Activated naive CD4-positive, alpha-beta T cell treated with anti-CD3 and anti-CD28 coated beads, Interleukin-2, amount 10 ng/mL, durations not matched to agents 7 days and 5 days (primary cell): ENCODE data around the gene LAIR2.
A peak's percentile ranks its signal among the peaks of the same experiment; 100 is the strongest.

Source experiments
- CTCF ChIA-PET: fragments of 350-600 bp; sonication (Branson Sonifier 250); formaldehyde crosslinking; loops from one replicate; lab custom pipeline; 2021; ENCODE audit warnings: antibody characterized with exemption; lab: Charles Lee
- DNase-seq: peaks from one replicate; pipeline ENCODE4 v3.0.0-alpha.2; 2020
- H3K27ac Mint-ChIP-seq: one replicate; pipeline ENCODE4 v1.8.0; 2021; ENCODE audit warnings: mild to moderate bottlenecking, moderate library complexity, mixed read lengths
- H3K27me3 Mint-ChIP-seq: one replicate; pipeline ENCODE4 v1.8.0; 2021; ENCODE audit warnings: mild to moderate bottlenecking, mixed read lengths
- H3K36me3 Mint-ChIP-seq: one replicate; pipeline ENCODE4 v1.8.0; 2021; ENCODE audit warnings: mixed read lengths
- H3K4me1 Mint-ChIP-seq: one replicate; pipeline ENCODE4 v1.8.0; 2021; ENCODE audit warnings: mixed read lengths
- H3K4me3 Mint-ChIP-seq: one replicate; pipeline ENCODE4 v1.8.0; 2021; ENCODE audit warnings: mild to moderate bottlenecking, moderate library complexity, mixed read lengths
- H3K9me3 Mint-ChIP-seq: one replicate; pipeline ENCODE4 v1.8.0; 2021; ENCODE audit warnings: mixed read lengths

The LAIR2 gene, protein sequence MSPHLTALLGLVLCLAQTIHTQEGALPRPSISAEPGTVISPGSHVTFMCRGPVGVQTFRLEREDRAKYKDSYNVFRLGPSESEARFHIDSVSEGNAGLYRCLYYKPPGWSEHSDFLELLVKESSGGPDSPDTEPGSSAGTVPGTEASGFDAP

DNA sequence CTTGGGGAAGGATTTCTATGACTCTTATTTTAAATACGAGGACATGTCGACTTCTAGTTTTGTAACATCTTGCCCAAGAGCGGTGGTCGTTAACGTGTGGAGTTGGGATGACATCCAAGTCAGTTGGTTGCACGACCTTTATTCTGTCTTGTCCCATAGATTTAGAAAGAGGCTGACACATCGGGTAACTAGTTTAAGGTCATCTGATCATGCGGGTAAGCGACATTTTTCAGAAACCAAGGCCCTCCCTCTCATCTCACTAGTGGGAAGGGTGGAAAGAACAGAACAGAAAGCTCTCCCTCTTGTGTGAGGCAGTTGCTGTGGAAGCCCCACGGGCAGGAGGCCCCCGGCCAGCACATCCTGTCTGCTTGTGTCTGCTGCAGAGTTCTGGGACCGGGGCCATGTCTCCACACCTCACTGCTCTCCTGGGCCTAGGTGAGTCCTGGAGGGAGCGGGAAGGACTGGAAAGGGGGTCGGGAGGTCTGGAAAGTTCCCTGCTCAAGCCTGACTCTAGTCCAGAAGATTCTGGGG lies at the start of gene LAIR2:
TSS of gene LAIR2 (plus strand) at position 314 of the 531 bp plus-strand sequence. CDS start at position 402, 88 bp downstream.
- Mint-ChIP-seq H3K36me3 (no peaks in the 10 kb centered on the region), H3K4me1 (peaks cover 50% of the 10 kb centered on the region), H3K27me3 (peaks cover 46% of the 10 kb centered on the region), H3K4me3 (peak within 1 kb of the TSS; percentile 66), H3K9me3 (no peaks in the 10 kb centered on the region), H3K27ac (no peak within 1 kb of the TSS)
- DNase-seq = peak; percentile 52
- CTCF ChIA-PET = no interaction called here

DNA sequence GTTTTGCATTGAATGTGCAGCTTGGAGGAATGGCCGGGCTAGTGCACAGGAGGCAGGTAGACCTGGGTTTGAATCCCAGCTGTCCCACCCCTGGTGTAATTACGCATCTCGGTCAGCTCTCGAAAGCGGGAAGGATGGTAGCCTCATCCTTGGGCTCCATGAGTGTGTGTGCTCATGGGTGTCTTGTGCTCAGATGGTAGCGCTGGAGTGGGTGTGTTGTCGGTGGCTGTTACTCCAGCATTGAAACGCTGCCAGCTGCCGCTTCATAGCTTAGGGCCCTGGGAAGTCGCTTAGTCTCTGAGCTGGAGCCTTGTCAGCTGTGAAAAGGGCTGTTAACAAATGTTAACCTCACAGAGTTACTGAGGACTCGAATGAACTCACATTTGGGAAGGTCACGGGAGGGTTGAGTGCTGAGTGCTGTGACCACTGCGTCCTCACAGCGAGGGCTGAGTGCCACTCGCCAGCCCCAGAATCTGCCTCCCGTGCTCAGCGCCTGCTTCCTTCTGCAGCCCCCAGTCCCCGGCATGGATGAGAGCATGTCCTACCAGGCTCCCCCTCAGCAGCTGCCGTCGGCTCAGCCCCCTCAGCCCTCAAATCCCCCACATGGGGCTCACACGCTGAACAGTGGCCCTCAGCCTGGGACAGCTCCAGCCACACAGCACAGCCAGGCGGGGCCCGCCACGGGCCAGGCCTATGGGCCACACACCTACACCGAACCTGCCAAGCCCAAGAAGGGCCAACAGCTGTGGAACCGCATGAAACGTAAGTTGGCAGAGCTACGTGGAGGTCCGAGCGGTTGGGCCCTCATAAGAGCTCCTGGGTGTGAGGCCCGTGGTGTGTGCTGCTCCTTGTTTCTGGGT lies 48.5 kb upstream of the LAIR2 start:
- peaks cover 70% of the 10 kb centered on the region for H3K36me3 Mint-ChIP-seq
- no peak for DNase-seq
- peaks cover 27% of the 10 kb centered on the region for H3K4me1 Mint-ChIP-seq
- CTCF ChIA-PET = interaction anchor here (2.2 kb wide), 1 partner anchor 9 kb away, joined by 6 read pairs; the partner anchor contains the start of gene LENG9
- no peak overlapping the region for H3K27ac Mint-ChIP-seq
- no peaks in the 10 kb centered on the region for H3K27me3 Mint-ChIP-seq
- no peak overlapping the region for H3K4me3 Mint-ChIP-seq
- no peaks in the 10 kb centered on the region for H3K9me3 Mint-ChIP-seq

DNA sequence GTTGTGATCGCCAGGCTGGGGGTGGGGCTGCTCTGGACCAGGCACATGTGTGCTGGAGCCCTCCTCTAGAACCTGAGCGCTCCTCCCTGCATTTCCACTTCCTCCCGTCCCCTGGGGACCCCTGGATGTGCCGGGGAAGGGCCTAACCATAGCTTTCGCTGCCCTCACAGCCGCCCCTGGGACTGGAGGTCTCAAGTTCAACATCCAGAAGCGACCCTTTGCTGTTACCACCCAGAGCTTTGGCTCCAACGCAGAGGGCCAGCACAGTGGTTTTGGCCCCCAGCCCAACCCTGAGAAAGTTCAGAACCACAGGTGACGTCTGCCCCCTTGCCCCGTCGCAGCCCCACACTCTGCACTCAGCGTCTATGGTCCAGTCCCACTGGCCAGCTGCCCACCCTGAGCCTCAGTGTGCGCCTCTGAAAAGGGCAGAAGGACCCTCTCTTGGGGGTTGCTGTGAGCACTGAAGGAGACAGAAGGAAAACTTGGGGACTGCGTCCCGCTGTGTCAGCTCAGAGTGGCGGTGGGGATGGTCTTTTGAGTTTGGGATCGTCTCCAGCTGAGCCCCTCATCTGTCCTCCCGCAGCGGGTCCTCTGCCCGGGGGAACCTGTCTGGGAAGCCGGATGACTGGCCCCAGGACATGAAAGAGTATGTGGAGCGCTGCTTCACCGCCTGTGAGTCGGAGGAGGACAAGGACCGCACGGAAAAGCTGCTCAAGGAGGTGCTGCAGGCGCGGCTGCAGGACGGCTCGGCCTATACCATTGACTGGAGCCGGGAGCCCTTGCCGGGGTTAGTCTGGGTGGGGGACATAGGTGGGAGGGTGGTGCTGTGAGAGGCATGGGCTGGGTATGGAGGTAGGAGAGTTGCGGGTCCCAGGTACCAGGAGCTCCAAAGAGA lies 47.6 kb upstream of the LAIR2 start:
- CTCF ChIA-PET = interaction anchor here (2.2 kb wide), 1 partner anchor 8 kb away, joined by 6 read pairs; the partner anchor contains the start of gene LENG9
- no peak for DNase-seq
- peaks cover 72% of the 10 kb centered on the region for H3K36me3 Mint-ChIP-seq
- H3K27me3 Mint-ChIP-seq = no peaks in the 10 kb centered on the region
- H3K4me3 Mint-ChIP-seq = no peak overlapping the region
- no peak overlapping the region for H3K27ac Mint-ChIP-seq
- no peaks in the 10 kb centered on the region for H3K9me3 Mint-ChIP-seq
- H3K4me1 Mint-ChIP-seq = peaks cover 30% of the 10 kb centered on the region

DNA sequence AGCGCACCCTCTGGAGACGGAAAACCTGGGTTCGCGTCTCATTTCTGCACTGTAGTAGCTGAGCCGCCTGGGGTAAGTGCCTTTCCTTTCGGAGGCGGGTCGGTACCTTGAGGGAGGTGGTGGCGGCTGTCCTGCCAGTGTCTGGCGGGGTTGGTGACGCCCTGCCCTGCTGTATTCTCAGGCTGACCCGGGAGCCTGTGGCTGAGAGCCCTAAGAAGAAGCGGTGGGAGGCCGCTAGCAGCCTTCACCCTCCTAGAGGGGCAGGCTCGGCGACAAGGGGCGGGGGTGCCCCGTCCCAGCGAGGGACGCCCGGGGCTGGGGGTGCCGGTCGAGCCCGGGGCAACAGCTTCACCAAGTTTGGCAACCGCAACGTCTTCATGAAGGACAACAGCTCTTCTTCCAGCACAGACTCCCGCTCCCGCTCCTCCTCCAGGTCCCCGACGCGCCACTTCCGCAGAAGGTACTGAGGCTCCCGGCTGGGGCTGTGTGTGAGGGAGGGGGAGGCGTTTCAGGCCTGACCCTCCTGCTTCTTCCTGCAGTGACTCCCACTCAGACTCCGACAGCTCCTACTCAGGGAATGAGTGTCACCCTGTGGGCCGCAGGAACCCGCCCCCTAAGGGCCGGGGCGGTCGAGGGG lies 46.7 kb upstream of the LAIR2 start:
- no peak overlapping the region for H3K27ac Mint-ChIP-seq
- no peaks in the 10 kb centered on the region for H3K9me3 Mint-ChIP-seq
- no peaks in the 10 kb centered on the region for H3K27me3 Mint-ChIP-seq
- no peak for DNase-seq
- H3K4me1 Mint-ChIP-seq = peaks cover 23% of the 10 kb centered on the region
- H3K36me3 Mint-ChIP-seq = peaks cover 71% of the 10 kb centered on the region
- CTCF ChIA-PET = no interaction called here
- no peak overlapping the region for H3K4me3 Mint-ChIP-seq

DNA sequence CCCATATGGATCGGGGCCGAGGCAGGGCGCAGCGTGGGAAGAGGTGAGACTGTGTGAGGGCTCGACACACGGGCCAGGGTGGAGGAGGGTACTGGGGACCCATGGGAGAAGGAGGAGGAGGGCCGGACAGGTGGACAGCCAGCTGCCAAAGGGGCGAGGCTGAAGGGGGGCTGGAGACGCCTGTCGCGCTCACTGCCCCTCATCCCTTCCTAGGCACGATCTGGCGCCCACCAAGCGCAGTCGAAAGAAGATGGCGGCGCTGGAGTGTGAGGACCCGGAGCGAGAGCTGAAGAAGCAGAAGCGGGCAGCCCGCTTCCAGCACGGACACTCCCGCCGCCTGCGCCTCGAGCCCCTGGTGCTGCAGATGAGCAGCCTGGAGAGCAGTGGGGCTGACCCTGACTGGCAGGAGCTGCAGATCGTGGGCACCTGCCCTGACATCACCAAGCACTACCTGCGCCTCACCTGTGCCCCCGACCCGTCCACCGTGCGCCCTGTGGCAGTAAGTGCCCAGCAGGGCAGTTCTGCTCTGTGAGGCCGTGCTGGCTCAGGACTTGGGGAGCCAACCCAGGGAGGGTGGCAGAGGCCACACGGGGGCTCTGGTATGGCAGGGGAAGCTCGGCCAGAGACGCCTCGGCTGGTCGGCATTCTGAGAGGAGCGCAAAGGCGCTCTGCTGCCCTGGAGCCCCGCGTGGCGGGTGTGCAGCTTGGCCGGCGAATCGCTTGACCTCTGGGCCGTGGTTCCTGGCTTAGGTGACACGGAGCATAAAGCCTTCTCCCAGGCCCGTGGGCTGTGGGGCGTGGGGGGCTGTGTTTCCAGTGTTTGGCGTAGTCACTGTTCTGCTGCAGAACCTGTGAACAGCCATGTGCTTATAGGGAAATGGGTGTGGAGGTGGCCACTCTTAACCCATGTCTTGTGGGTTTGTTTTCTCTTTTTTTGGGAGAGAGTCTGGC lies 45.9 kb upstream of the LAIR2 start:
- CTCF ChIA-PET = no interaction called here
- Mint-ChIP-seq H3K27me3 (no peaks in the 10 kb centered on the region), H3K4me3 (no peak overlapping the region), H3K4me1 (peaks cover 22% of the 10 kb centered on the region), H3K36me3 (peaks cover 67% of the 10 kb centered on the region), H3K27ac (no peak overlapping the region), H3K9me3 (no peaks in the 10 kb centered on the region)
- no peak for DNase-seq

DNA sequence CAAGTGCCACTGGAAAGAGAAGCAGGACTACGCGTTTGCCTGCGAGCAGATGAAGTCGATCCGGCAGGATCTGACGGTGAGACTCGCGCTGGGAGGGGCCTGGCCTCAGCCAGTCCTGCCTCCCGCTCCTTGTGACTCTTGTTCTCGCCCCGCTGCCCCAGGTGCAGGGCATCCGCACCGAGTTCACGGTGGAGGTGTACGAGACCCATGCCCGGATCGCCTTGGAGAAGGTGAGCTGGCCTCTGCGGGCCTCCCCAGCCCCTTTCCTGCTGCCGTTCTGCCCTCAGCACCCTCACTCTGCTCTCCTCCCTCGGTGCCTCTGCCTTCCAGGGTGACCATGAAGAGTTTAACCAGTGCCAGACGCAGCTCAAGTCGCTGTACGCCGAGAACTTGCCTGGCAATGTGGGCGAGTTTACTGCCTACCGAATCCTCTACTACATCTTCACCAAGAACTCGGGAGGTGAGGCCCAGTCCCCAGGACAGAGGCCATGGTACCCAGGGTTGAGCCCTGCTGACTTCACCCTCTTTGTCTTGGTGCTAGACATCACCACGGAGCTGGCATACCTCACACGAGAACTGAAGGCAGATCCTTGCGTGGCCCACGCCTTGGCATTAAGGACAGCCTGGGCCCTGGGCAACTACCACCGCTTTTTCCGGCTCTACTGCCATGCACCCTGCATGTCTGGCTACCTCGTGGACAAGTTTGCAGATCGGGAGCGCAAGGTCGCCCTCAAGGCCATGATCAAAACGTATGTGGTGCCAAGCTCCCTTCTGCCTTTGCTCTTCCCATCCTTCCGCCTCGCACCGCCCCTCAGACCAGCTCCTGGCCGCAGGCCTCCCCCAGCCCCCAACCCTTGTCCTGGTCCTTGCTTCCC lies 44.6 kb upstream of the LAIR2 start:
- Mint-ChIP-seq H3K27me3 (no peaks in the 10 kb centered on the region), H3K9me3 (no peaks in the 10 kb centered on the region), H3K4me1 (peaks cover 24% of the 10 kb centered on the region), H3K4me3 (no peak overlapping the region), H3K27ac (no peak overlapping the region), H3K36me3 (peaks cover 55% of the 10 kb centered on the region)
- DNase-seq = no peak
- CTCF ChIA-PET = no interaction called here

DNA sequence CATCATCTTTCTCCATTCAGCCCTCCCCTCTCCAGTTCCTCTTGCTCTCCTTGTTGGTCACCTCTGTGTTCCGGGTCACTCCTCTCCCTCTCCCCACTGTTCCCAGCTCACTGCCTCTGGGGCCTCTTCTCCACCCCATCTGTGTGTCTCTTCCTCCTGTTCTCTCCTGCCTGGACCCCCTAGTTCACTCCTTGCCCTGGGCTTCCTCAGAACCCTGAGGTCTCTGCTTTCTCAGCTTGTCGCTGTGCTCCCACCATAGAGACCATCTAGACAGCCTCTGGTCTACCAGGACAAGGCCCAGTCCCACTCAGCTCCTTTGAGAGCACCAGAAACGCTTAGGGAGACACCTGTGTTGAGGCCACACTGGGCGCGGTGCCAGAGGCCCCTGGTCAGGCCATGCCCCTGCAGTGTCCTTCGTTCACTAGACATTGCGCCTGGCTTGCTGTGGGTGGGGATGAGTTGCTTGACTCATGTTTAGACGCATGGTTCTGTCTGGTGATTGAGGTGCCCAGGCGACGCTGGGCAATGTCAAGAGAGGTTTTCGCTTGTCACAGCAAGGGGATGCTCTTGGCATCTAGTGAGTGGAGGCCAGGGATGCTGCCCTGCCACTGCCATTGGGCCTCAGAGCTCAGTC lies 43.9 kb upstream of the LAIR2 start:
- Mint-ChIP-seq H3K4me1 (peaks cover 25% of the 10 kb centered on the region), H3K4me3 (no peak overlapping the region)
- CTCF ChIA-PET = no interaction called here

DNA sequence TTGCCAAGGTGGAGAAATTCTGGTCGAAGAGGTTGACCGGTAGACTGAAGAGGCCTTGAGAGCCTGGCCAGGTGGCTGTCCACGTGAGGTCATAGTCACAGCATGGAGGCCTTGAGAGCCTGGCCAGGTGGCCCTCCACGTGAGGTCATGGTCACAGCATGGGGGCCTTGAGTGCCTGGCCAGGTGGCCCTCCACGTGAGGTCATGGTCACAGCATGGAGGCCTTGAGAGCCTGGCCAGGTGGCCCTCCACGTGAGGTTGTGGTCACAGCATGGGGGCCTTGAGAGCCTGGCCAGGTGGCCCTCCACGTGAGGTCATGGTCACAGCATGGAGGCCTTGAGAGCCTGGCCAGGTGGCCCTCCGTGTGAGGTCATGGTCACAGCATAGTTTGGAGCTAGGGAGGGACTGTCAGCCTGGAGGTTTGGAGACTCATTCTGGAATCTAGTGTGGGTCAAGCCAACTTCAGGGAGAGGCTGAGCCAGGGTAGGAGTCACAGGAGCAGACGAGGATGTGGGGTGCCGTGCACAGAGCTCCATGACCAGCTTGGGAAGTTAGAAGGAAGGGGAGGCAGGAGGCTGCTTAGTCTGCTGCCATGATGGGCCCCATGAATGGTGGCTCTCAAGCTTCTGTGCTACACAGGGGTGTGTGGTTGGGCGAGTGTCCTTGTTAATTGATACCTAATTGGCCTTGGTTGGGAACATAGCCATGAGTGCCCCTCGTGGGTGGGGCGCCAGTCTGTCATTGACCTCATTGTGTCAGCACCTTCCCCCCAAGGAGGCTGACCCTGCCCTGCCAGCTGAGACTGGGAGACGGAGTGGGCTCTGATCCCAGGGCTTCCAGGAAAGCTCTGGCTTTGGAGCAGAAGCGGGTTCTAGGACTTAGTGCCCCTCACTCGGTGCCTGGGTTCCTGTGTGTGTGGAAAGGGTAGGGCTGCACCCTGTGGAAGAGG lies 43.1 kb upstream of the LAIR2 start:
- H3K36me3 Mint-ChIP-seq = peaks cover 43% of the 10 kb centered on the region
- peaks cover 6% of the 10 kb centered on the region for H3K27me3 Mint-ChIP-seq
- H3K4me3 Mint-ChIP-seq = no peak overlapping the region
- H3K4me1 Mint-ChIP-seq = peaks cover 30% of the 10 kb centered on the region
- no peak overlapping the region for H3K27ac Mint-ChIP-seq
- CTCF ChIA-PET = no interaction called here
- H3K9me3 Mint-ChIP-seq = no peaks in the 10 kb centered on the region
- DNase-seq = no peak

More for the DNA sequence above, 43.9 kb upstream of the LAIR2 start:
- Mint-ChIP-seq H3K27me3 (no peaks in the 10 kb centered on the region), H3K9me3 (no peaks in the 10 kb centered on the region), H3K27ac (no peak overlapping the region), H3K36me3 (peaks cover 48% of the 10 kb centered on the region)
- DNase-seq = no peak

DNA sequence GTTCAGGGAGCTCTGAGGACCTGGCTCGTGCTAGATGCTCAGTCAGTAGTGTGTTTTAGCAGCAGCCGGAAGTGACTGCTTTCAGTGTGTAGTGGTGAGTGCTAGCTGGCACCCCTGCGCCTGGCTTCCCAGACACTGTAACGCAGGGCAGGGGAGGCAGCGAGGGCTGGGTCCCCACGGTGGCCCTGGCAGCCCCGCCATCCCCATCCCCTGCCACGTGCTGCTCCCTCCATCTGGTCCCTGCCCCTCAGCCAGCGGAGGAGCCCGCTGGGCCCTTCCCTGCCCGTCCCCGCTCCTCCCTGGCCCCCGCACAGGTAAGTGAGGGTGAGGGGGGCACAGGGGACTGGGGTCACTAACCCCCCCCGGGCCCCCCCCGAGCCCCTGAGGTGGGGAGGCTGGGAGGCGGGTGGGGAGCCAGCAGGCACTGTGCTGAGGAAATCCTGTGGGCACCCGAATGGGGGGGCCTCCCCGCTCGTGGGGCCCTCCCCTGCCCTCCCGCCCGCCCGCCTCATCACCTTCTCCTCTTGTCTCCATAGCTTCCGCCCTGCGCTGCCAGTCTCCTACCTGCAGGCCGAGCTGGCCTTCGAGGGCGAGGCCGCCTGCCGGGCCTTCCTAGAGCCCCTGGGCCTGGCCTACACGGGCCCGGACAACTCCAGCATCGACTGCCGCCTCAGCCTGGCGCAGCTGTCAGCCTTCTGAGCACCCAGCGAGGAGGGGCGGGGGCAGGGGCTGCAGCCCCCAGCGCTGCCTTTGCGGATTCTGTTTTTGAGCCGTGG lies 42.2 kb upstream of the LAIR2 start:
- peaks cover 32% of the 10 kb centered on the region for H3K4me1 Mint-ChIP-seq
- H3K27me3 Mint-ChIP-seq = peaks cover 12% of the 10 kb centered on the region
- H3K9me3 Mint-ChIP-seq = no peaks in the 10 kb centered on the region
- peaks cover 35% of the 10 kb centered on the region for H3K36me3 Mint-ChIP-seq
- DNase-seq = no peak
- H3K4me3 Mint-ChIP-seq = peak overlapping the region; percentile 7
- H3K27ac Mint-ChIP-seq = no peak overlapping the region
- CTCF ChIA-PET = no interaction called here

DNA sequence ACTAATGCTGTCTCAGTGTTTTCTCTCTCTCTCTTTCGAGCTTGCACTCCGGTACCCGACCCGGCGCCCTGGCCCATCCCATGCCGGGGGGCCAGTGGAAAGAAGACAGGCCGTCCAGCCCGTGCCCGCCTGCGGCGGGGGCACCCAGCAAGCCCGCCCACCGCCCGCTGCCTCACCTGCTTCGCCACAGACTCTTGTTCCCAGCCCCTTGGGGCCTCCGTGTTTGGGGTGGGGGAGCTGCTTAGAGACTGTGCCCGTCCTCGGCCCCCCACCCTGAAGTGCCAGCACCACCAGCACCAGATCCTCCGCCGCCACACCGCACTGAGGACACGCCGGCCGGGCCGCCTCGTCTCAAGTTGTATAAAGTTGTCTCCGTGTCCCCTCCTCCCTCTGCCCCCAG lies 41.4 kb upstream of the LAIR2 start:
- H3K27ac Mint-ChIP-seq = peak overlapping the region; percentile 45
- H3K9me3 Mint-ChIP-seq = no peaks in the 10 kb centered on the region
- DNase-seq = no peak
- peaks cover 32% of the 10 kb centered on the region for H3K36me3 Mint-ChIP-seq
- no peak overlapping the region for H3K4me3 Mint-ChIP-seq
- peaks cover 37% of the 10 kb centered on the region for H3K4me1 Mint-ChIP-seq
- CTCF ChIA-PET = no interaction called here
- peaks cover 20% of the 10 kb centered on the region for H3K27me3 Mint-ChIP-seq
